Activated naive CD4-positive, alpha-beta T cell treated with anti-CD3 and anti-CD28 coated beads, Interleukin-2, amount 50 U/mL, for 16 hours (primary cell): ENCODE results near the gene AIDA.

Experiments
- DNase-seq: peaks from one replicate; pipeline ENCODE4 v3.0.0-alpha.2; 2020

AIDA gene

DNA sequence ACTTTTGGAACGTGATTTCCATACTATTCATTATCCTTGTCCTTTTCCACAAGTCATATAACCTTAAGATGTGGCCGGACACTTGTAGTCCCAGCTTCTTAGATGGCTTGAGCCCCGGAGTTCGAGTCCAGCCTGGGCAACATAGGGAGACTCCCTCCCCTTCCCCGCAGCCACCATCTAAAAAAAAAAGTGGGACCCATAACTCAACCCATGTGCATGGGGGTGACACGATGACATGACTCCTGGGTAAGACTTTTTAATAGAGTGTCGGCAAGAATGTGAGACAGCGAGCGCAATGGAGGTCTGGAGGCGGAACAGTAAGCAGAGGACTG is 68.7 kb downstream of the AIDA start:
- DNase-seq: no peak

- no peak for DNase-seq
Measured at GRCh38 chr1:222642468-222642867, 69.8 kb downstream of the AIDA start.

GRCh38 chr1:222641269-222641948 is 70.9 kb downstream of the AIDA start:
- DNase-seq: no peak

GRCh38 chr1:222634180-222635013 is 77.9 kb downstream of the AIDA start:
- peak; percentile 50 for DNase-seq

GRCh38 chr1:222632749-222633148 is 79.5 kb downstream of the AIDA start:
- no peak for DNase-seq

DNA sequence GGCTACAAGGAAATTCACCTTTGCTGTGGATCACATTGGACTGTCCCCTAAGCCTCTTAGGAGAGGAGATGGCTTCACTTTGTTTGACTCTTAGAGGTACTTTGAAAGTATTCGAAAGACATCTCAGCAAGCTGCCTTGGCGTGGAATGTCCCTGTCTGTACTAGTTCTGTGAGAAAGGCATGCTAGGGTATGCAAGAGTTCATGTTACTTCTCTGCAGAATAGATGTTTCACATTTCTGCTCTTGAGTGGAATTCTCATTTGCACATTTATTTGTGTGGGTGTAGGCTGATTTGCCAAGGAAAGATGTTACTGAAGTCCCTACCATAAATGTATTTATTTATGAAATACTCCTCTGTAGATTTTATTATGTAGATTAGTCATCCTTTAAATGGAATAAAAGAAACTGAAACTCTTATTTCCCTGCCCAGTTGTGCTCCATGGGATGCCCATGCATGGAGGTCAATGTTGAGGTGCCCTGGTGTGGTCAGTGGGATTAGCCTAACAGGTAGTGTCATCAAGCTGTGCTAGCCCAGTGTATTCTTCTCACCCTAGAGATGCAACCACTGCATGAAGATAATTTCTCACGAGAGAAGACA is 80.6 kb downstream of the AIDA start:
- DNase-seq: no peak

GRCh38 chr1:222629921-222630535 is 82.3 kb downstream of the AIDA start:
- DNase-seq: no peak

DNA sequence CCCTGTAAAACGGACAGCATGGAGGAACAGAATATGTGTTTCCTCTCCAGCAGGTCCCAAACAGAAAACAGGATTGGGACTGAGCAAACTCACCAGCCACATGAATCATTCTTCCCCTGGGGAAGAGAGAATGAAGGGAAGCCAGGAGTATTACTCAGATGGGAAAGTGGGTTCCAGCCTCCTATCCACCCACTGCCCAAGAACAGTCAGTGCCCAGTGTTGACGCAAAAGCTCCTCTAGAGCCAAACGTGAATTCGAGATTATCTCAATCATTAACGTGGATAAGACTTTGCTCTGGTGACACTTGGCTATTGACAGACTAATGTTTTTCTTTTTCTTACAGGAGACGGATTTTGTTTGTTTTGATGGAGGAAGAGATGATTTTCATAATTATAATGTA is 85.1 kb downstream of the AIDA start:
- no peak for DNase-seq

GRCh38 chr1:222624214-222624613 is 88.1 kb downstream of the AIDA start:
- no peak for DNase-seq

GRCh38 chr1:222623458-222623857 is 88.8 kb downstream of the AIDA start:
- no peak for DNase-seq

DNA sequence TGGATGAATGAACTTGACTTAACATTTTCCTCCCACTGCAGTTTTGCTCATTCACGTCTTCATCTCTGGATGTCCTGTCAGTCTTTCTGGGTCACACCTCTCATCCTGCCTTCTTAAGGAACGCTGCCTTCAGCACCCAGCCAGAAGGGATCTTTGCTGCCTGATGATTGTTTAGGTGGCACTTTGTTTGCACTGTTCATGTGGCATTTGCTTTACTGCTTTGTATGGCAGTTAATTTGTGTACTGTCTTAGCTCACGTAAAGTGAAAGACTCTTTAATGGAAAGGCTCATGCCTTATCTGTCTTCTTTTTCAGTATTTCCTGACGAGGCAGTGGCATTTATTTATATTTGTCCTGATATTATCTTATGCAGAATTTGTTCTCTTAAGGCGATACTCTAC is 89.5 kb downstream of the AIDA start:
- DNase-seq: no peak

DNA sequence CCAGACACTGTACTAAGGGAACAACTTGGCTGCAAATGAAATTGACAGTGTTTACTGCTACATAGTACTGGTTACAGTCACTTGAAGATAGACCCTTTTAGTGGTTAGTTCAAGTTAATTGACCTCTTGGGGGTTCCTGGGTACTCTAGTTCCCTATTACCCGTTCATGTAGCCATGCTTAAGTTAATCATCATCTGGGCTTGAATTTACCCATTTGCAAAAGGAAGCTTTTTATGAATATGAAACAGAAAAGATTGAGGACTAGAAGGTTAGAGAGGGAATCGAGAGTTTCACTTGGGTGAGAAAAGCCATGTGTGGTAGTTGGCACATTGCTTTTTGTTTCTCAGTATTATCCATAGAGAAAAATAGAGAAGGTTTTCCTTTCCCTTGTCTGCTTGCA is 91.7 kb downstream of the AIDA start:
- DNase-seq: no peak

- DNase-seq: no peak
Measured at GRCh38 chr1:222618880-222619596, 93.3 kb downstream of the AIDA start.
